Measurements from ENCODE around the gene HAUS7. TPM values are rescaled to one million over a fixed set of nuclear protein-coding genes. Genes with fewer than 3 reads are reported as not detected.

Gene HAUS7
- polyA plus RNA-seq, 1 donor (not counting 4 experiments of a cell fraction or from before 2014, with no cell fraction given): 13.8 TPM

- H3K9ac ChIP-seq (ENCODE audit: control insufficient read depth, extremely low read depth, insufficient read depth, low read length): no peak overlapping the region
- H3K4me1 ChIP-seq (ENCODE audit: control insufficient read depth, extremely low read depth, insufficient read depth, low read length): no peaks in the 10 kb centered on the region
- no peaks in the 10 kb centered on the region for H3K9me1 ChIP-seq (ENCODE audit: control insufficient read depth, extremely low read depth, insufficient read depth, low read length)
- H3K36me3 ChIP-seq (ENCODE audit: control insufficient read depth in 2 of 2, extremely low read depth in 1 of 2, insufficient read depth in 2 of 2, low read length in 2 of 2): no peaks in the 10 kb centered on the region
- no peak overlapping the region for H3K4me3 ChIP-seq (ENCODE audit: control insufficient read depth in 2 of 3, extremely low read depth in 1 of 3, insufficient read depth in 2 of 3, low read depth in 1 of 3, low read length in 3 of 3)
- H2AFZ ChIP-seq (ENCODE audit: control insufficient read depth, low read length): no peak overlapping the region
- no peak overlapping the region for H3K4me2 ChIP-seq (ENCODE audit: control insufficient read depth, extremely low read depth, insufficient read depth, low read depth, low read length)
- FAIRE-seq (no peak), DNase-seq (ENCODE audit: low read depth, low spot score) (no peak)
- H3K79me2 ChIP-seq (ENCODE audit: control insufficient read depth, insufficient read depth, low read length): no peaks in the 10 kb centered on the region
- peaks cover 4% of the 10 kb centered on the region for H3K9me3 ChIP-seq (ENCODE audit: control insufficient read depth, low read depth, low read length)
- H3K27ac ChIP-seq (ENCODE audit: control insufficient read depth, insufficient read depth, low read length): no peak overlapping the region
- H4K20me1 ChIP-seq (ENCODE audit: control insufficient read depth, extremely low read depth, insufficient read depth, low read length): no peaks in the 10 kb centered on the region
- no peak for TF ChIP-seq EZH2 (IDR thresholded peaks at IDR 0.05; ENCODE audit: low read length)
- TF ChIP-seq CTCF (optimal IDR thresholded peaks at IDR 0.05 in 1 of 3, IDR thresholded peaks at IDR 0.05 in 1 of 3, conservative IDR thresholded peaks at IDR 0.05 in 1 of 3; ENCODE audit: extremely low read depth in 1 of 3, insufficient read depth in 2 of 3, low read length in 3 of 3): no peak
- H3K27me3 ChIP-seq (ENCODE audit: control insufficient read depth, extremely low read depth, insufficient read depth, low read length): peaks cover 25% of the 10 kb centered on the region
- dilution Hi-C loops (cut with MboI; ENCODE audit: extremely low pct_ligation_motif_present, low sequenced_read_pairs): no loop called here
Observed at GRCh38 chrX:153500676-153501280, 30.4 kb upstream of the HAUS7 start.

DNA sequence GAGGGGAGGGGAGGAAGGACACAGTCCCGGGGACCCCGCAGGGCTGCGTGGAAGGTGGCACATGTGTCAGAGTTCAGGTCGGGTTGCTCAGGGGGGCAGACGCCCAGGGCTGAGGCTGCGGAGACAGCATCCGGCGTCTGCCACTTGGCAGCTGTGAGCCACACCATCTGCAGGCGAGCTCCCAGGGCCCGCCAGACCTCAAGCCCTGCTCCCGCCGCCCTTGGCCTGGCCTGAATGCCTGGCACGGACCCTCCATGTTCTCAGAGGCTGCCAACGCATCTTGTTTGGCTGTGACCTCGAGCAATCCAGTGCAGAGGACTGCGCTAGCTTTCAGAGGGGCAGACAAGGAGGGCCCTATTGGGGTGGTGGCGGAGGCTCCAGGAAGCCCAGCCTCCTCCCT, 29.5 kb upstream of the HAUS7 start:
- Histone ChIP-seq H3K9ac (ENCODE audit: control insufficient read depth, extremely low read depth, insufficient read depth, low read length) (no peak overlapping the region), H3K27ac (ENCODE audit: control insufficient read depth, insufficient read depth, low read length) (no peak overlapping the region), H3K9me1 (ENCODE audit: control insufficient read depth, extremely low read depth, insufficient read depth, low read length) (no peaks in the 10 kb centered on the region), H2AFZ (ENCODE audit: control insufficient read depth, low read length) (no peak overlapping the region), H3K4me2 (ENCODE audit: control insufficient read depth, extremely low read depth, insufficient read depth, low read depth, low read length) (no peak overlapping the region), H3K79me2 (ENCODE audit: control insufficient read depth, insufficient read depth, low read length) (no peaks in the 10 kb centered on the region), H4K20me1 (ENCODE audit: control insufficient read depth, extremely low read depth, insufficient read depth, low read length) (no peaks in the 10 kb centered on the region), H3K9me3 (ENCODE audit: control insufficient read depth, low read depth, low read length) (peaks cover 4% of the 10 kb centered on the region), H3K36me3 (ENCODE audit: control insufficient read depth in 2 of 2, extremely low read depth in 1 of 2, insufficient read depth in 2 of 2, low read length in 2 of 2) (no peaks in the 10 kb centered on the region), H3K27me3 (ENCODE audit: control insufficient read depth, extremely low read depth, insufficient read depth, low read length) (peaks cover 34% of the 10 kb centered on the region), H3K4me3 (ENCODE audit: control insufficient read depth in 2 of 3, extremely low read depth in 1 of 3, insufficient read depth in 2 of 3, low read depth in 1 of 3, low read length in 3 of 3) (no peak overlapping the region), H3K4me1 (ENCODE audit: control insufficient read depth, extremely low read depth, insufficient read depth, low read length) (peaks cover 2% of the 10 kb centered on the region)
- TF ChIP-seq EZH2 (IDR thresholded peaks at IDR 0.05; ENCODE audit: low read length): no peak
- no peak for TF ChIP-seq CTCF (optimal IDR thresholded peaks at IDR 0.05 in 1 of 3, IDR thresholded peaks at IDR 0.05 in 1 of 3, conservative IDR thresholded peaks at IDR 0.05 in 1 of 3; ENCODE audit: extremely low read depth in 1 of 3, insufficient read depth in 2 of 3, low read length in 3 of 3)
- dilution Hi-C loops (cut with MboI; ENCODE audit: extremely low pct_ligation_motif_present, low sequenced_read_pairs): no loop called here
- no peak for DNase-seq (ENCODE audit: low read depth, low spot score)
- no peak for FAIRE-seq

All from keratinocyte (primary cell).